ENCODE data around the gene APOE. TPM values are rescaled to one million over a fixed set of nuclear protein-coding genes. Genes with fewer than 3 reads are reported as not detected.

APOE gene
- total and polyA plus RNA-seq, 2 of the 13 experiments (the other 11 are each of a cell fraction or from before 2014, with no cell fraction given), result 1,328 to 1,470 TPM

DNA sequence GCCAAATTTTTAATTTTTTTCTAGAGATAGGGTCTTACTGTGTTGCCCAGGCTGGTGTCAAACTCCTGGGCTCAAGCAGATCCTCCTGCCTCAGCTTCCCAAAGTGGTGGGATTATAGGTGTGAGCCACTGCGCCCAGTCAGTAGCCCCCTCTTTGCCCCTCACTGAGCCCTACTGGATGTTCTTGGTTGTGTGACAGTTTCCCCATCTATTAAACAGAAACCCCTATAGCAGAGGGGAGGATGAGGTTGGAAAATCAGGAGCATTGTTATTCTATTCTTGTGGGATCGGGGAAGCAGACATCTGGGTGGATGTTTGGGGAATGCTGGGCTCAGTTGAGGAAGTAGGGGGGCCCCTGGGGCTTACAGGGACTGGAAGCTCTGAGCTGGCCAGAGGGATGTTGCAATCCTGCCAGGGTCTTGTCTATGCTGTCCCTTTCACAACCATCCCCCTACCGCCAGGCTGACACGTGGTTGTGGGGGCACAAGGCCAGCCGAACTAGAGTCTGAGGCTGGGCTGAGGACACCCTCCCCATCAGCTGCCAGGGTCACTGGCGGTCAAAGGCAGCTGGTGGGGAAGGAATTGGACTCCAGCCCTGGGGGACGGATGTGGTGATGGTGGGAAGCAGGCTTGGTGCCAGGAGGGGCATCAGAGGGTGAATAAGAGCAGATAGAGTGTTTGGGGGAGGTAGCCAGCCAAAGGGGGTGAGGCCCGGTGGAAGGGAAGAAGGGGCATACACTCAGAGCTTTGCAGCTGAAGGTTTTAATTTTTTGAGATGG lies 19.7 kb downstream of the APOE start (continued):
- TF ChIP-seq, protein P1, sequence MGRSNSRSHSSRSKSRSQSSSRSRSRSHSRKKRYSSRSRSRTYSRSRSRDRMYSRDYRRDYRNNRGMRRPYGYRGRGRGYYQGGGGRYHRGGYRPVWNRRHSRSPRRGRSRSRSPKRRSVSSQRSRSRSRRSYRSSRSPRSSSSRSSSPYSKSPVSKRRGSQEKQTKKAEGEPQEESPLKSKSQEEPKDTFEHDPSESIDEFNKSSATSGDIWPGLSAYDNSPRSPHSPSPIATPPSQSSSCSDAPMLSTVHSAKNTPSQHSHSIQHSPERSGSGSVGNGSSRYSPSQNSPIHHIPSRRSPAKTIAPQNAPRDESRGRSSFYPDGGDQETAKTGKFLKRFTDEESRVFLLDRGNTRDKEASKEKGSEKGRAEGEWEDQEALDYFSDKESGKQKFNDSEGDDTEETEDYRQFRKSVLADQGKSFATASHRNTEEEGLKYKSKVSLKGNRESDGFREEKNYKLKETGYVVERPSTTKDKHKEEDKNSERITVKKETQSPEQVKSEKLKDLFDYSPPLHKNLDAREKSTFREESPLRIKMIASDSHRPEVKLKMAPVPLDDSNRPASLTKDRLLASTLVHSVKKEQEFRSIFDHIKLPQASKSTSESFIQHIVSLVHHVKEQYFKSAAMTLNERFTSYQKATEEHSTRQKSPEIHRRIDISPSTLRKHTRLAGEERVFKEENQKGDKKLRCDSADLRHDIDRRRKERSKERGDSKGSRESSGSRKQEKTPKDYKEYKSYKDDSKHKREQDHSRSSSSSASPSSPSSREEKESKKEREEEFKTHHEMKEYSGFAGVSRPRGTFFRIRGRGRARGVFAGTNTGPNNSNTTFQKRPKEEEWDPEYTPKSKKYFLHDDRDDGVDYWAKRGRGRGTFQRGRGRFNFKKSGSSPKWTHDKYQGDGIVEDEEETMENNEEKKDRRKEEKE (IDR thresholded peaks at IDR 0.05), result no peak
- TF ChIP-seq, protein P2, sequence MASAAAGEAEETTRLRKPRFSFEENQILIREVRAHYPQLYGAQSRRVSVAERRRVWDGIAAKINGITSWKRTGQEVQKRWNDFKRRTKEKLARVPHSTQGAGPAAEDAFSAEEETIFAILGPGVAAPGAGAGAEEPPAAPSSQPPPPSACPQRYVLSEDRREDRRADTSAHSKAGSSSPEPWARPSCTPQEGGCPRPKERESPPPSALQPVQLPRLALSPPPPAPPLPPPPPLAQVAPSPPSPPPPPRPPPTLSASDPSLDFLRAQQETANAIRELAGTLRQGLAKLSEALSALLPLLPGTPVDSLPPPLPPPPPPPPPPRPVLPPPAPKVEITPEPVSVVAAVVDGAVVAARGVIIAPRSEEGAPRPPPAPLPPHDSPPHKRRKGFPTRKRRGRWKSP (CRISPR knock-in tag; IDR thresholded peaks at IDR 0.05), result peak; percentile 96
- TF ChIP-seq, protein P3, sequence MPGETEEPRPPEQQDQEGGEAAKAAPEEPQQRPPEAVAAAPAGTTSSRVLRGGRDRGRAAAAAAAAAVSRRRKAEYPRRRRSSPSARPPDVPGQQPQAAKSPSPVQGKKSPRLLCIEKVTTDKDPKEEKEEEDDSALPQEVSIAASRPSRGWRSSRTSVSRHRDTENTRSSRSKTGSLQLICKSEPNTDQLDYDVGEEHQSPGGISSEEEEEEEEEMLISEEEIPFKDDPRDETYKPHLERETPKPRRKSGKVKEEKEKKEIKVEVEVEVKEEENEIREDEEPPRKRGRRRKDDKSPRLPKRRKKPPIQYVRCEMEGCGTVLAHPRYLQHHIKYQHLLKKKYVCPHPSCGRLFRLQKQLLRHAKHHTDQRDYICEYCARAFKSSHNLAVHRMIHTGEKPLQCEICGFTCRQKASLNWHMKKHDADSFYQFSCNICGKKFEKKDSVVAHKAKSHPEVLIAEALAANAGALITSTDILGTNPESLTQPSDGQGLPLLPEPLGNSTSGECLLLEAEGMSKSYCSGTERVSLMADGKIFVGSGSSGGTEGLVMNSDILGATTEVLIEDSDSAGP (CRISPR knock-in tag; IDR thresholded peaks at IDR 0.05; ENCODE audit: borderline replicate concordance), result peak; percentile 94
- no peak for TF ChIP-seq EEA1 (CRISPR knock-in tag; IDR thresholded peaks at IDR 0.05; ENCODE audit: borderline replicate concordance)
- TF ChIP-seq KMT2A (CRISPR knock-in tag; IDR thresholded peaks at IDR 0.05), result no peak
- peak; percentile 59; the same call in 1 of the 2 replicates for TF ChIP-seq KMT2B (CRISPR knock-in tag; IDR thresholded peaks at IDR 0.05)
- peak; percentile 99 for TF ChIP-seq KDM3A (CRISPR knock-in tag; IDR thresholded peaks at IDR 0.05; ENCODE audit: low read depth)
- peak; percentile 92; the same call in 1 of the 2 replicates for TF ChIP-seq MXD4 (CRISPR knock-in tag; IDR thresholded peaks at IDR 0.05)
- TF ChIP-seq HCFC1 (IDR thresholded peaks at IDR 0.05; ENCODE audit: low read depth, low read length), result no peak
- no peak for TF ChIP-seq ZFAT (CRISPR knock-in tag; conservative IDR thresholded peaks at IDR 0.05)
- TF ChIP-seq, protein P4, sequence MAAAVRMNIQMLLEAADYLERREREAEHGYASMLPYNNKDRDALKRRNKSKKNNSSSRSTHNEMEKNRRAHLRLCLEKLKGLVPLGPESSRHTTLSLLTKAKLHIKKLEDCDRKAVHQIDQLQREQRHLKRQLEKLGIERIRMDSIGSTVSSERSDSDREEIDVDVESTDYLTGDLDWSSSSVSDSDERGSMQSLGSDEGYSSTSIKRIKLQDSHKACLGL (CRISPR knock-in tag; IDR thresholded peaks at IDR 0.05), result peak; percentile 82
- TF ChIP-seq, protein P5, sequence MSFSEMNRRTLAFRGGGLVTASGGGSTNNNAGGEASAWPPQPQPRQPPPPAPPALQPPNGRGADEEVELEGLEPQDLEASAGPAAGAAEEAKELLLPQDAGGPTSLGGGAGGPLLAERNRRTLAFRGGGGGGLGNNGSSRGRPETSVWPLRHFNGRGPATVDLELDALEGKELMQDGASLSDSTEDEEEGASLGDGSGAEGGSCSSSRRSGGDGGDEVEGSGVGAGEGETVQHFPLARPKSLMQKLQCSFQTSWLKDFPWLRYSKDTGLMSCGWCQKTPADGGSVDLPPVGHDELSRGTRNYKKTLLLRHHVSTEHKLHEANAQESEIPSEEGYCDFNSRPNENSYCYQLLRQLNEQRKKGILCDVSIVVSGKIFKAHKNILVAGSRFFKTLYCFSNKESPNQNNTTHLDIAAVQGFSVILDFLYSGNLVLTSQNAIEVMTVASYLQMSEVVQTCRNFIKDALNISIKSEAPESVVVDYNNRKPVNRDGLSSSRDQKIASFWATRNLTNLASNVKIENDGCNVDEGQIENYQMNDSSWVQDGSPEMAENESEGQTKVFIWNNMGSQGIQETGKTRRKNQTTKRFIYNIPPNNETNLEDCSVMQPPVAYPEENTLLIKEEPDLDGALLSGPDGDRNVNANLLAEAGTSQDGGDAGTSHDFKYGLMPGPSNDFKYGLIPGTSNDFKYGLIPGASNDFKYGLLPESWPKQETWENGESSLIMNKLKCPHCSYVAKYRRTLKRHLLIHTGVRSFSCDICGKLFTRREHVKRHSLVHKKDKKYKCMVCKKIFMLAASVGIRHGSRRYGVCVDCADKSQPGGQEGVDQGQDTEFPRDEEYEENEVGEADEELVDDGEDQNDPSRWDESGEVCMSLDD (CRISPR knock-in tag; IDR thresholded peaks at IDR 0.05; ENCODE audit: borderline replicate concordance), result peak; percentile 95
- peak; percentile 84; the same call in 1 of the 2 replicates for TF ChIP-seq ZNF563 (CRISPR knock-in tag; IDR thresholded peaks at IDR 0.05)
- peak; percentile 94; the same call in 1 of the 2 replicates for TF ChIP-seq NCOA1 (CRISPR knock-in tag; IDR thresholded peaks at IDR 0.05)
- TF ChIP-seq YY1 (IDR thresholded peaks at IDR 0.05; ENCODE audit: insufficient read depth, insufficient replicate concordance, low read depth, low read length), result peak; percentile 44
- TF ChIP-seq ZFP36L1 (CRISPR knock-in tag; IDR thresholded peaks at IDR 0.05), result peak; percentile 90; the same call in 1 of the 2 replicates
- TF ChIP-seq HOXD1 (CRISPR knock-in tag; IDR thresholded peaks at IDR 0.05), result peak; percentile 87; the same call in 1 of the 2 replicates
- TF ChIP-seq JARID2 (CRISPR knock-in tag; IDR thresholded peaks at IDR 0.05; ENCODE audit: insufficient replicate concordance), result no peak
- TF ChIP-seq NFE2 (CRISPR knock-in tag; IDR thresholded peaks at IDR 0.05), result no peak
- no peak for TF ChIP-seq POLR2G (IDR thresholded peaks at IDR 0.05; ENCODE audit: low read depth, low read length)
- peak; percentile 99; the same call in 1 of the 2 replicates for TF ChIP-seq MIER3 (CRISPR knock-in tag; IDR thresholded peaks at IDR 0.05; ENCODE audit: borderline replicate concordance)

All from HepG2 (cell line).